SK-N-SH (cell line): ENCODE data around the gene TRMU. TPM values are rescaled to one million over a fixed set of nuclear protein-coding genes. Genes with fewer than 3 reads are reported as not detected.

Experiments
- CTCF ChIA-PET: fragments of 300-600, 350-600 bp; formaldehyde crosslinking; extraction: SDS; loops from one replicate; lab custom pipeline; 2021; lab: Yijun Ruan, JAX
- POLR2A ChIA-PET: fragments of 350-600 bp; sonication (Branson Sonifier 250); formaldehyde crosslinking; extraction: SDS; loops from one replicate; lab custom pipeline; 2020; ENCODE audit warnings: antibody characterized with exemption, inconsistent platforms; lab: Yijun Ruan, JAX
- DNase-seq: peaks from one replicate; pipeline ENCODE4 v3.0.0; 2012
- H2AFZ ChIP-seq: fragments of 200-600 bp; sonication (generic); 2 replicates; pipeline ENCODE4 v1.8.1; 2016; ENCODE audit warnings: antibody characterized with exemption, mild to moderate bottlenecking, low read depth
- H3F3A ChIP-seq: fragments of 200-600 bp; sonication (generic); replicated peaks from 2 replicates; pipeline ENCODE3; 2016; ENCODE audit warnings: antibody characterized with exemption, mild to moderate bottlenecking; ENCODE audit not compliant: insufficient read depth
- H3K27ac ChIP-seq, 2 experiments: fragments of 200-500 bp in 1 of 2; fragments of 200-600 bp in 1 of 2; sonication (Bioruptor generic) in 1 of 2; sonication (generic), shearing (Covaris generic) in 1 of 2; 2 replicates each; pipeline versions ENCODE4 v1.5.1 to v1.6.1; 2014 to 2016; ENCODE audit warnings: low read depth in 2 of 2, inconsistent platforms in 1 of 2, low read length in 1 of 2, mild to moderate bottlenecking in 1 of 2, mixed read lengths in 1 of 2
- H3K27me3 ChIP-seq: fragments of 200-600 bp; sonication (generic), shearing (Covaris generic); 2 replicates; pipeline ENCODE4 v1.6.1; 2016; ENCODE audit warnings: mixed run types; ENCODE audit not compliant: insufficient read depth
- H3K36me3 ChIP-seq, 2 experiments: fragments of 200-500 bp in 1 of 2; fragments of 200-600 bp in 1 of 2; sonication (Bioruptor generic) in 1 of 2; sonication (generic) in 1 of 2; replicated peaks in 1 of 2; 2 replicates each; pipeline versions ENCODE3 to v1.5.1; 2014 to 2016; ENCODE audit warnings: low read length in 1 of 2, mild to moderate bottlenecking in 1 of 2; ENCODE audit not compliant: insufficient read depth in 2 of 2, control insufficient read depth in 1 of 2
- H3K4me1 ChIP-seq, 2 experiments: fragments of 200-500 bp in 1 of 2; fragments of 200-600 bp in 1 of 2; sonication (Bioruptor generic) in 1 of 2; sonication (generic), shearing (Covaris generic) in 1 of 2; 2 replicates each; pipeline versions ENCODE4 v1.5.1 to v1.6.1; 2014 to 2016; ENCODE audit warnings: low read depth in 1 of 2, low read length in 1 of 2, mixed run types in 1 of 2; ENCODE audit not compliant: insufficient read depth in 2 of 2, control insufficient read depth in 1 of 2
- H3K4me2 ChIP-seq: fragments of 200-600 bp; sonication (generic), shearing (Covaris generic); 2 replicates; pipeline ENCODE4 v1.6.1; 2017; ENCODE audit warnings: mixed run types
- H3K4me3 ChIP-seq, 2 experiments: fragments of 200-500 bp in 1 of 2; fragments of 200-600 bp in 1 of 2; sonication (Bioruptor generic) in 1 of 2; sonication (generic), shearing (Covaris generic) in 1 of 2; 2 replicates each; pipeline versions ENCODE4 v1.5.1 to v1.8.1; 2014 to 2016; ENCODE audit warnings: low read depth in 2 of 2, inconsistent platforms in 1 of 2, low read length in 1 of 2, mild to moderate bottlenecking in 1 of 2, mixed read lengths in 1 of 2, moderate library complexity in 1 of 2
- H3K79me2 ChIP-seq: fragments of 200-600 bp; sonication (generic); 2 replicates; pipeline ENCODE4 v1.8.1; 2017; ENCODE audit warnings: mild to moderate bottlenecking; ENCODE audit not compliant: insufficient read depth
- H3K9ac ChIP-seq: fragments of 200-600 bp; sonication (generic); 2 replicates; pipeline ENCODE4 v1.6.1; 2017; ENCODE audit warnings: mixed run types
- H3K9me2 ChIP-seq: fragments of 200-600 bp; sonication (generic); 2 replicates; pipeline ENCODE4 v1.6.1; 2017; ENCODE audit warnings: mixed run types
- H3K9me3 ChIP-seq: fragments of 200-600 bp; sonication (generic); 2 replicates; pipeline ENCODE4 v1.6.1; 2017; ENCODE audit warnings: mixed run types, mild to moderate bottlenecking, moderate library complexity
- H4K20me1 ChIP-seq: fragments of 200-600 bp; sonication (generic); 2 replicates; pipeline ENCODE4 v1.6.1; 2017; ENCODE audit warnings: mild to moderate bottlenecking, mixed run types; ENCODE audit not compliant: insufficient read depth
- CHD2 ChIP-seq: fragments of 150-350 bp; IDR thresholded peaks from 2 replicates; pipeline ENCODE4 v1.6.1; 2018; ENCODE audit warnings: low read length; ENCODE audit not compliant: partially characterized antibody
- ELF1 ChIP-seq: IDR thresholded peaks from 2 replicates; pipeline ENCODE4 v1.4.0; 2012
- EZH2phosphoT487 ChIP-seq: fragments of 200-600 bp; sonication (generic); IDR thresholded peaks from 2 replicates; pipeline ENCODE4 v1.6.1; 2017; ENCODE audit warnings: low read depth, mixed run types, mild to moderate bottlenecking, antibody characterized with exemption, moderate library complexity, borderline replicate concordance
- FOXJ3 ChIP-seq: sonication (generic); formaldehyde crosslinking; IDR thresholded peaks from 2 replicates; pipeline ENCODE4 v1.5.1; 2020; ENCODE audit warnings: mild to moderate bottlenecking, missing genetic modification reagents
- FOXM1 ChIP-seq: IDR thresholded peaks from 2 replicates; pipeline ENCODE4 v1.4.0; 2012; ENCODE audit warnings: low read depth, mild to moderate bottlenecking
- NRF1 ChIP-seq: IDR thresholded peaks from 2 replicates; pipeline ENCODE4 v1.6.1; 2012; ENCODE audit warnings: low read depth, mild to moderate bottlenecking, low read length
- RCOR1 ChIP-seq: fragments of 150-350 bp; IDR thresholded peaks from 2 replicates; pipeline ENCODE4 v1.6.1; 2017; ENCODE audit warnings: antibody characterized with exemption, low read length
- RFX5 ChIP-seq: IDR thresholded peaks from 2 replicates; pipeline ENCODE4 v1.6.1; 2012; ENCODE audit warnings: mild to moderate bottlenecking, improper control_type of control experiment, low read length
- RXRA ChIP-seq: IDR thresholded peaks from 2 replicates; pipeline ENCODE4 v1.4.0; 2012; ENCODE audit warnings: low read depth, mild to moderate bottlenecking, borderline replicate concordance
- SIN3A ChIP-seq: IDR thresholded peaks from 2 replicates; pipeline ENCODE4 v1.6.1; 2012; ENCODE audit warnings: low read depth, mild to moderate bottlenecking, low read length, moderate library complexity, borderline replicate concordance
- TAF1 ChIP-seq: IDR thresholded peaks from 2 replicates; pipeline ENCODE4 v1.6.1; 2012; ENCODE audit warnings: low read depth, mild to moderate bottlenecking, low read length, moderate library complexity, borderline replicate concordance
- TCF12 ChIP-seq: IDR thresholded peaks from 2 replicates; pipeline ENCODE4 v1.4.0; 2012
- TEAD4 ChIP-seq: IDR thresholded peaks from 2 replicates; pipeline ENCODE4 v1.4.0; 2012; ENCODE audit warnings: mild to moderate bottlenecking, borderline replicate concordance; ENCODE audit not compliant: insufficient read depth
- whole genome bisulfite sequencing: methylation state at CpG from one replicate; pipeline ENCODE4 v1.1.6; 2017; ENCODE audit warnings: low lambda C conversion rate; 5-methylcytosine and 5-hydroxymethylcytosine counted together
- polyA plus RNA-seq, 3 experiments: library from polyadenylated mRNA; depleted of rRNA; stranded (reverse); fragments of >200 nt; gene quantifications; 2 replicates each; pipeline ENCODE4 v1.2.3, GENCODE V29; 2012
- TF ChIP-seq, protein P1 (sequence below): fragments of 200-600 bp; sonication (generic); IDR thresholded peaks from 2 replicates; pipeline ENCODE4 v1.6.1; 2017; ENCODE audit warnings: antibody characterized with exemption, mild to moderate bottlenecking, moderate library complexity
- TF ChIP-seq, protein P2 (sequence below): fragments of 150-350 bp; IDR thresholded peaks from 2 replicates; pipeline ENCODE4 v1.6.1; 2016; ENCODE audit warnings: mild to moderate bottlenecking, low read depth, low read length
- TF ChIP-seq, protein P3 (sequence below): fragments of 150-350 bp; IDR thresholded peaks from 2 replicates; pipeline ENCODE4 v1.6.1; 2017; ENCODE audit warnings: antibody characterized with exemption, low read length, low read depth, borderline replicate concordance
- TF ChIP-seq, protein P4 (sequence below): IDR thresholded peaks from 2 replicates; pipeline ENCODE4 v1.4.0; 2012; ENCODE audit warnings: low read depth, borderline replicate concordance
- TF ChIP-seq, protein P5 (sequence below): IDR thresholded peaks from 2 replicates; pipeline ENCODE4 v1.4.0; 2012; ENCODE audit warnings: low read depth

TRMU gene
- polyA plus RNA-seq, 1 of the 3 experiments (the other 2 are of a cell fraction): 47.1 TPM

DNA sequence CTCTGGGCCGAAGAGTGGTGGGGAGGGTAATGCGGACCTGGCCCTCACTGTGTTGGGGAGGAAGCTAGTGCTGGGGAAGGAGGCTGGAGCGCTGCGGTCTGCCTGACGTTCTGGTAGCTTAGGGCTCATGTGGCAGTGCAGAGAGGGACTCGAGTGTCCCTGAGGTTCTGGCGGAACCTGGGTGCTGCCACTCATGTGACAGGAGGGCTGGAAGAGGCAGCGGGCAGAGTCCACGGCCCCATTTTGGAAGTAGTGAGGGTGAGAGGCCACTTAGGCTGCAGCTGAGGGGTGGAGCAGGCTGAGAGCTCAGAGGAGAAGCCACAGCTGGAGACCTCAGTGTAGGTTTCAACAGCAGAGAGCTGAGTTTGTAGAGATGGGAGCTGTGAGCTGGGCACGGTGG lies 16.2 kb upstream of the TRMU start:
- no peak for DNase-seq
- POLR2A ChIA-PET: no interaction called here
- H3K79me2 ChIP-seq: peaks cover 56% of the 10 kb centered on the region
- H4K20me1 ChIP-seq: no peaks in the 10 kb centered on the region
- no peak overlapping the region for H3K27ac ChIP-seq
- no peak overlapping the region for H3K4me3 ChIP-seq
- no peaks in the 10 kb centered on the region for H3K4me1 ChIP-seq
- no peaks in the 10 kb centered on the region for H3K9me3 ChIP-seq
- H3K4me2 ChIP-seq: no peak overlapping the region
- peaks cover 11 to 14% of the 10 kb centered on the region in 2 experiments for H3K36me3 ChIP-seq
- CTCF ChIA-PET: interaction anchor here (0.8 to 6.1 kb wide), 4 partner anchors 186 to 313 kb away, joined by 3 to 69 read pairs (median 5); no protein-coding TSS in a partner anchor
- 95% methylated on average over 10 of the region's 10 CpGs for WGBS
- H3F3A ChIP-seq: peaks cover 5% of the 10 kb centered on the region
- TF ChIP-seq SIN3A (no peak), EZH2phosphoT487 (no peak), TEAD4 (no peak), RXRA (no peak), FOXJ3 (no peak), TCF12 (no peak), TAF1 (no peak), FOXM1 (no peak), RCOR1 (no peak), CHD2 (no peak), ELF1 (no peak), NRF1 (no peak), RFX5 (no peak)
- TF ChIP-seq, protein P1, sequence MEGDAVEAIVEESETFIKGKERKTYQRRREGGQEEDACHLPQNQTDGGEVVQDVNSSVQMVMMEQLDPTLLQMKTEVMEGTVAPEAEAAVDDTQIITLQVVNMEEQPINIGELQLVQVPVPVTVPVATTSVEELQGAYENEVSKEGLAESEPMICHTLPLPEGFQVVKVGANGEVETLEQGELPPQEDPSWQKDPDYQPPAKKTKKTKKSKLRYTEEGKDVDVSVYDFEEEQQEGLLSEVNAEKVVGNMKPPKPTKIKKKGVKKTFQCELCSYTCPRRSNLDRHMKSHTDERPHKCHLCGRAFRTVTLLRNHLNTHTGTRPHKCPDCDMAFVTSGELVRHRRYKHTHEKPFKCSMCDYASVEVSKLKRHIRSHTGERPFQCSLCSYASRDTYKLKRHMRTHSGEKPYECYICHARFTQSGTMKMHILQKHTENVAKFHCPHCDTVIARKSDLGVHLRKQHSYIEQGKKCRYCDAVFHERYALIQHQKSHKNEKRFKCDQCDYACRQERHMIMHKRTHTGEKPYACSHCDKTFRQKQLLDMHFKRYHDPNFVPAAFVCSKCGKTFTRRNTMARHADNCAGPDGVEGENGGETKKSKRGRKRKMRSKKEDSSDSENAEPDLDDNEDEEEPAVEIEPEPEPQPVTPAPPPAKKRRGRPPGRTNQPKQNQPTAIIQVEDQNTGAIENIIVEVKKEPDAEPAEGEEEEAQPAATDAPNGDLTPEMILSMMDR: no peak
- TF ChIP-seq, protein P2, sequence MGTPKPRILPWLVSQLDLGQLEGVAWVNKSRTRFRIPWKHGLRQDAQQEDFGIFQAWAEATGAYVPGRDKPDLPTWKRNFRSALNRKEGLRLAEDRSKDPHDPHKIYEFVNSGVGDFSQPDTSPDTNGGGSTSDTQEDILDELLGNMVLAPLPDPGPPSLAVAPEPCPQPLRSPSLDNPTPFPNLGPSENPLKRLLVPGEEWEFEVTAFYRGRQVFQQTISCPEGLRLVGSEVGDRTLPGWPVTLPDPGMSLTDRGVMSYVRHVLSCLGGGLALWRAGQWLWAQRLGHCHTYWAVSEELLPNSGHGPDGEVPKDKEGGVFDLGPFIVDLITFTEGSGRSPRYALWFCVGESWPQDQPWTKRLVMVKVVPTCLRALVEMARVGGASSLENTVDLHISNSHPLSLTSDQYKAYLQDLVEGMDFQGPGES: no peak
- TF ChIP-seq, protein P3, sequence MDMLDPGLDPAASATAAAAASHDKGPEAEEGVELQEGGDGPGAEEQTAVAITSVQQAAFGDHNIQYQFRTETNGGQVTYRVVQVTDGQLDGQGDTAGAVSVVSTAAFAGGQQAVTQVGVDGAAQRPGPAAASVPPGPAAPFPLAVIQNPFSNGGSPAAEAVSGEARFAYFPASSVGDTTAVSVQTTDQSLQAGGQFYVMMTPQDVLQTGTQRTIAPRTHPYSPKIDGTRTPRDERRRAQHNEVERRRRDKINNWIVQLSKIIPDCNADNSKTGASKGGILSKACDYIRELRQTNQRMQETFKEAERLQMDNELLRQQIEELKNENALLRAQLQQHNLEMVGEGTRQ: no peak
- TF ChIP-seq, protein P4, sequence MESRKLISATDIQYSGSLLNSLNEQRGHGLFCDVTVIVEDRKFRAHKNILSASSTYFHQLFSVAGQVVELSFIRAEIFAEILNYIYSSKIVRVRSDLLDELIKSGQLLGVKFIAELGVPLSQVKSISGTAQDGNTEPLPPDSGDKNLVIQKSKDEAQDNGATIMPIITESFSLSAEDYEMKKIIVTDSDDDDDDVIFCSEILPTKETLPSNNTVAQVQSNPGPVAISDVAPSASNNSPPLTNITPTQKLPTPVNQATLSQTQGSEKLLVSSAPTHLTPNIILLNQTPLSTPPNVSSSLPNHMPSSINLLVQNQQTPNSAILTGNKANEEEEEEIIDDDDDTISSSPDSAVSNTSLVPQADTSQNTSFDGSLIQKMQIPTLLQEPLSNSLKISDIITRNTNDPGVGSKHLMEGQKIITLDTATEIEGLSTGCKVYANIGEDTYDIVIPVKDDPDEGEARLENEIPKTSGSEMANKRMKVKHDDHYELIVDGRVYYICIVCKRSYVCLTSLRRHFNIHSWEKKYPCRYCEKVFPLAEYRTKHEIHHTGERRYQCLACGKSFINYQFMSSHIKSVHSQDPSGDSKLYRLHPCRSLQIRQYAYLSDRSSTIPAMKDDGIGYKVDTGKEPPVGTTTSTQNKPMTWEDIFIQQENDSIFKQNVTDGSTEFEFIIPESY: no peak
- TF ChIP-seq, protein P5, sequence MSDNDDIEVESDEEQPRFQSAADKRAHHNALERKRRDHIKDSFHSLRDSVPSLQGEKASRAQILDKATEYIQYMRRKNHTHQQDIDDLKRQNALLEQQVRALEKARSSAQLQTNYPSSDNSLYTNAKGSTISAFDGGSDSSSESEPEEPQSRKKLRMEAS: no peak
- TF ChIP-seq, all 33 proteins: peak for 0
- Histone ChIP-seq H3K9me2 (no peaks in the 10 kb centered on the region), H2AFZ (no peak overlapping the region), H3K27me3 (no peaks in the 10 kb centered on the region), H3K9ac (no peak overlapping the region)
